ENCODE results near the gene RAC2. TPM values are rescaled to one million over a fixed set of nuclear protein-coding genes. Genes with fewer than 3 reads are reported as not detected.
A peak's percentile ranks its signal among the peaks of the same experiment; 100 is the strongest.

The RAC2 gene
- total and polyA plus RNA-seq, 9 of the 15 experiments (the other 6 are each of a cell fraction or from before 2014, with no cell fraction given) = 22.7 to 103 (median 43.3) TPM

GRCh38 chr22:37240240-37240940 lies 3.7 kb downstream of the RAC2 start:
- Histone ChIP-seq H3K27me3 (ENCODE audit: control insufficient read depth in 2 of 2, insufficient read depth in 2 of 2, low read length in 2 of 2) (no peaks in the 10 kb centered on the region), H4K20me1 (replicated peaks; ENCODE audit: control insufficient read depth, insufficient read depth, low read length) (no peaks in the 10 kb centered on the region; the same call in none of the 2 replicates), H3K4me1 (replicated peaks in 1 of 2; ENCODE audit: control insufficient read depth in 2 of 2, insufficient read depth in 2 of 2, low read length in 2 of 2) (peaks cover 27 to 51% of the 10 kb centered on the region in 2 experiments), H3K4me2 (ENCODE audit: insufficient read depth, low read length) (no peak overlapping the region), H3K79me2 (ENCODE audit: control insufficient read depth, insufficient read depth, low read length) (peaks cover 55% of the 10 kb centered on the region), H3K9me1 (ENCODE audit: control insufficient read depth, insufficient read depth, low read length) (no peaks in the 10 kb centered on the region), H3K4me3 (no peak overlapping the region), H3K36me3 (ENCODE audit: control insufficient read depth, insufficient read depth, low read length) (peaks cover 61% of the 10 kb centered on the region; the same call in 2 of the 3 replicates), H2AFZ (ENCODE audit: low read depth, low read length) (no peak overlapping the region), H3K9me3 (replicated peaks; ENCODE audit: control insufficient read depth, insufficient read depth, low read depth, low read length) (no peaks in the 10 kb centered on the region), H3K27ac (ENCODE audit: extremely low read depth, low read depth, low read length) (no peak overlapping the region; the same call in 2 of the 3 replicates), H3K9ac (ENCODE audit: insufficient read depth in 1 of 2, low read depth in 2 of 2, low read length in 2 of 2) (no peak overlapping the region)
- ChIA-PET POLR2A (interaction anchor here (0.7 to 1.1 kb wide), 2 partner anchors 18 to 317 kb away, joined by 3 to 4 read pairs; no protein-coding TSS in a partner anchor), CTCF (ENCODE audit: low intra/inter-chr PET ratio) (no interaction called here)
- FAIRE-seq = no peak
- no peak for DNase-seq (ENCODE audit: extremely low read depth in 1 of 4, low spot score in 3 of 4)
- WGBS (ENCODE audit: insufficient coverage, low coverage, missing lambda C conversion rate) = 76% methylated on average over 9 of the region's 11 CpGs
- TF ChIP-seq CREM (IDR thresholded peaks at IDR 0.05; ENCODE audit: low read depth) (no peak), ZNF134 (CRISPR knock-in tag; conservative IDR thresholded peaks at IDR 0.05) (no peak), PTTG1 (tag; IDR thresholded peaks at IDR 0.05; ENCODE audit: low read depth) (no peak), PHF20 (IDR thresholded peaks at IDR 0.05; ENCODE audit: partially characterized antibody) (no peak), DDX20 (tag; IDR thresholded peaks at IDR 0.05; ENCODE audit: low read depth) (no peak), TAF15 (IDR thresholded peaks at IDR 0.05; ENCODE audit: low read depth, low read length) (no peak), RBM25 (IDR thresholded peaks at IDR 0.05; ENCODE audit: low read depth, low read length, severe bottlenecking) (peak; percentile 27)
- intact Hi-C loops (cut with micrococcal nuclease) = no loop called here
- no peak for ATAC-seq
- BruUV-seq (replicated peaks) = no TSS peak
- in situ Hi-C loops (cut with MboI) = no loop called here

All from K562 (cell line).